ENCODE results near the gene LRBA. TPM values are rescaled to one million over a fixed set of nuclear protein-coding genes. Genes with fewer than 3 reads are reported as not detected.

The LRBA gene
- total and polyA plus RNA-seq, 4 donors: 11.8 to 149 (median 34.2) TPM

DNA sequence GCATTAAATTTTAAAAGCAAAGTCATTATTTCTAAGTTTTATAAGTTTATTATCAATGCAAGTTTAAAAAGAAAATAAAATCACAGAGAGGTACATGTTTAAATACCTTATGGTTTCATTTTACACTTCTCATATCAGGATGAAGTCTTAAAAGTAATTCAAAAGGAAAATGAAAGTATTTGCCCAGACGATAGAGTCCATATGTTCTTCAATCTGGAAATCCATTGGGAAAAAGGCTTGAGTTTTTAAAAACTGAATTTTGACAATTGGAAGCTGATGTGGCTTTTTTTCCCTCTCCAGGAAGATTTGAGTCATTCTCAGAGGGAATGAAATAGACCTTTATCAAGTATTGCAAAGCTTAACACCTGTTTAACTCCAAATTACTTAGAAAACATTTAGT, 396.0 kb downstream of the LRBA start:
- no peak overlapping the region for H3K27ac ChIP-seq (ENCODE audit: low read depth in 1 of 2, low read length in 1 of 2)
- H3K9me3 ChIP-seq (ENCODE audit: control insufficient read depth in 4 of 4, insufficient read depth in 3 of 4, low read length in 3 of 4): no peaks in the 10 kb centered on the region
- no peak for ATAC-seq (ENCODE audit: insufficient read depth, low FRiP score)
- peak overlapping the region in 1 of 2 donors; percentile 28 for H3K9ac ChIP-seq (ENCODE audit: insufficient read depth in 1 of 2, low read length in 2 of 2)
- peaks cover 0 to 10% (median 0%) of the 10 kb centered on the region in 5 donors for H3K4me1 ChIP-seq (ENCODE audit: control insufficient read depth in 5 of 5, insufficient read depth in 5 of 5, low read length in 5 of 5)
- TF ChIP-seq, protein P1, sequence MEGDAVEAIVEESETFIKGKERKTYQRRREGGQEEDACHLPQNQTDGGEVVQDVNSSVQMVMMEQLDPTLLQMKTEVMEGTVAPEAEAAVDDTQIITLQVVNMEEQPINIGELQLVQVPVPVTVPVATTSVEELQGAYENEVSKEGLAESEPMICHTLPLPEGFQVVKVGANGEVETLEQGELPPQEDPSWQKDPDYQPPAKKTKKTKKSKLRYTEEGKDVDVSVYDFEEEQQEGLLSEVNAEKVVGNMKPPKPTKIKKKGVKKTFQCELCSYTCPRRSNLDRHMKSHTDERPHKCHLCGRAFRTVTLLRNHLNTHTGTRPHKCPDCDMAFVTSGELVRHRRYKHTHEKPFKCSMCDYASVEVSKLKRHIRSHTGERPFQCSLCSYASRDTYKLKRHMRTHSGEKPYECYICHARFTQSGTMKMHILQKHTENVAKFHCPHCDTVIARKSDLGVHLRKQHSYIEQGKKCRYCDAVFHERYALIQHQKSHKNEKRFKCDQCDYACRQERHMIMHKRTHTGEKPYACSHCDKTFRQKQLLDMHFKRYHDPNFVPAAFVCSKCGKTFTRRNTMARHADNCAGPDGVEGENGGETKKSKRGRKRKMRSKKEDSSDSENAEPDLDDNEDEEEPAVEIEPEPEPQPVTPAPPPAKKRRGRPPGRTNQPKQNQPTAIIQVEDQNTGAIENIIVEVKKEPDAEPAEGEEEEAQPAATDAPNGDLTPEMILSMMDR (IDR thresholded peaks at IDR 0.05; ENCODE audit: control extremely low read depth, extremely low read depth): no peak
- 33 to 41% methylated on average over 1 of the region's 1 CpG for WGBS, 2 donors
- H3K36me3 ChIP-seq (ENCODE audit: control insufficient read depth in 4 of 4, insufficient read depth in 4 of 4, low read length in 4 of 4): no peaks in the 10 kb centered on the region
- H3K27me3 ChIP-seq (ENCODE audit: control insufficient read depth in 3 of 3, insufficient read depth in 3 of 3, low read length in 2 of 3): no peaks in the 10 kb centered on the region
- peak in 2 of 3 donors; percentile 14 to 31 for DNase-seq
- H3K4me3 ChIP-seq: no peak overlapping the region

DNA sequence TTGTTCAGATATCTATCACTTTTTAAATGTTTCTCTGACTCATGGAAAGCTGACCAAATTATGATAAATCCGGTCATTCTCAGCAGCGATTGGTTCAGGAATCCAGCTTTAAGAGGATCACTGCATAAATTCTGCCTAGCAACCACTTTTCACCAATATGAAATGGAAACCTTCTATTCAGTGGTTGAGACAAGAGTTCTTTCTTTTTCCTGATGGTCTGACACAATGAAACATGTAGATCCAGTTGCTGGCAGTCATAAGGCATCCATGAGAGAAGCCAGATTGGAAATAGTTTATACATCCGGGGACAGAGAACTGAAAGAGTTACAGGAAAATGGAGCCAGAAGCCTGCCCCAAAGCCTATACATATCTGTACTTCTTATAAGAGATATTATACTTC, 406.0 kb downstream of the LRBA start:
- Histone ChIP-seq H3K9me3 (ENCODE audit: control insufficient read depth in 4 of 4, insufficient read depth in 3 of 4, low read length in 3 of 4) (no peaks in the 10 kb centered on the region), H3K4me3 (no peak overlapping the region), H3K27ac (ENCODE audit: low read depth in 1 of 2, low read length in 1 of 2) (no peak overlapping the region), H3K4me1 (ENCODE audit: control insufficient read depth in 5 of 5, insufficient read depth in 5 of 5, low read length in 5 of 5) (no peaks in the 10 kb centered on the region), H3K9ac (ENCODE audit: insufficient read depth in 1 of 2, low read length in 2 of 2) (no peak overlapping the region), H3K27me3 (ENCODE audit: control insufficient read depth in 3 of 3, insufficient read depth in 3 of 3, low read length in 2 of 3) (no peaks in the 10 kb centered on the region), H3K36me3 (ENCODE audit: control insufficient read depth in 4 of 4, insufficient read depth in 4 of 4, low read length in 4 of 4) (no peaks in the 10 kb centered on the region)
- ATAC-seq (ENCODE audit: insufficient read depth, low FRiP score): no peak
- DNase-seq: no peak
- 93 to 96% methylated on average over 3 of the region's 3 CpGs for WGBS, 2 donors
- TF ChIP-seq, protein P1 (IDR thresholded peaks at IDR 0.05; ENCODE audit: control extremely low read depth, extremely low read depth): no peak

DNA sequence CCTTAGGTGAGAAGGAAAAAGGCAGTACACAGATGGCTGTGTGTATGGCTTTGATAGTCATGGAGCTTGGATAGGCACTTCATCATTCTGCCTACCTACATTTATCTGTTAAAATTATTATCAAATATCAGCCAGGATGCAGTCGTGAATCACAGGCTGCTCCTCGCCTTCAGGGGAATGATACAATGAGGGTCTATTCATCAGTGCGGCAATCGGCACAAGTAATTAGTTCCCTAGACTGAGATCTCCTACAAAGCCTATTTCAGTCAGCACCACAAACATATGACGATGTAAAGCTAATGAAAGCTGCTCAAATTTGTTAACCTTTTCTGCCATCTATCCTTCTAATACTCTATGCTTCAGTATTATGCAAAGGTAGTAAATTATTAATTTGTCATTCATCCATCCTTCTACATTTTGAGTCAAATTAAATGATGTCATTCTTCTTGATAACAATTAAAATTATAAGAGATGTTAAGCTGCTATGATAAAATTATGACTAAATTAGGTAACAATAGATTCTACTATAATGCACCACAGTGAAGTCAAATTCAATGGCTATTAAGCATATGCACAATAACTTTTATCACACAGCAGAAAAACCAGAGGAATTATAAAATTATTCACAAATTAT, 414.2 kb downstream of the LRBA start:
- 92 to 93% methylated on average over 5 of the region's 5 CpGs for WGBS, 2 donors
- DNase-seq (no peak), ATAC-seq (ENCODE audit: insufficient read depth, low FRiP score) (no peak)
- Histone ChIP-seq H3K9me3 (ENCODE audit: control insufficient read depth in 4 of 4, insufficient read depth in 3 of 4, low read length in 3 of 4) (no peaks in the 10 kb centered on the region), H3K36me3 (ENCODE audit: control insufficient read depth in 4 of 4, insufficient read depth in 4 of 4, low read length in 4 of 4) (peaks cover 0 to 9% (median 3%) of the 10 kb centered on the region in 4 donors), H3K9ac (ENCODE audit: insufficient read depth in 1 of 2, low read length in 2 of 2) (no peak overlapping the region), H3K27me3 (ENCODE audit: control insufficient read depth in 3 of 3, insufficient read depth in 3 of 3, low read length in 2 of 3) (no peaks in the 10 kb centered on the region), H3K4me3 (no peak overlapping the region), H3K4me1 (ENCODE audit: control insufficient read depth in 5 of 5, insufficient read depth in 5 of 5, low read length in 5 of 5) (no peaks in the 10 kb centered on the region), H3K27ac (ENCODE audit: low read depth in 1 of 2, low read length in 1 of 2) (no peak overlapping the region)
- TF ChIP-seq, protein P1 (IDR thresholded peaks at IDR 0.05; ENCODE audit: control extremely low read depth, extremely low read depth): no peak

DNA sequence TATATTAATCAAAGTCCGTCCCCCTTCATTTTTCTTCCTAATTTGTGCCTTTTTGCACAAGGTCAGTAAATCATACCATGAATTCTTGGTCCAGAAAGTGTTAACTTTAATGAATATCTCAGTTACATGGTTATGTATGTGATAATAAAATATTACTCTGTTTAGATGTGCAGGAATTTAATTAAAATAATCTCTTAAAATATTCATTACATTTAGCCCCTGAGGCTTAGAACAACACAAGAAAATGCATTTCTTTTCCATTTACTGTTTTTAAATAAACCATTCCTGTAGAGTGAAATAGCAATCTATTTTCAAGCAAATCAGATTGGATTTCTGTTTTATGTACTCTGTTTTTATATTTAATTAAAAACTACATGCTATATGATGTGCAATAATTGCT, 415.5 kb downstream of the LRBA start:
- Histone ChIP-seq H3K4me3 (no peak overlapping the region), H3K27me3 (ENCODE audit: control insufficient read depth in 3 of 3, insufficient read depth in 3 of 3, low read length in 2 of 3) (no peaks in the 10 kb centered on the region)

More for the DNA sequence above, 415.5 kb downstream of the LRBA start:
- Histone ChIP-seq H3K9ac (ENCODE audit: insufficient read depth in 1 of 2, low read length in 2 of 2) (no peak overlapping the region), H3K9me3 (ENCODE audit: control insufficient read depth in 4 of 4, insufficient read depth in 3 of 4, low read length in 3 of 4) (no peaks in the 10 kb centered on the region), H3K4me1 (ENCODE audit: control insufficient read depth in 5 of 5, insufficient read depth in 5 of 5, low read length in 5 of 5) (no peaks in the 10 kb centered on the region), H3K36me3 (ENCODE audit: control insufficient read depth in 4 of 4, insufficient read depth in 4 of 4, low read length in 4 of 4) (peaks cover 0 to 9% (median 3%) of the 10 kb centered on the region in 4 donors), H3K27ac (ENCODE audit: low read depth in 1 of 2, low read length in 1 of 2) (no peak overlapping the region)
- DNase-seq (no peak), ATAC-seq (ENCODE audit: insufficient read depth, low FRiP score) (no peak)
- 97 to 99% methylated on average over 1 of the region's 1 CpG for WGBS, 2 donors
- TF ChIP-seq, protein P1 (IDR thresholded peaks at IDR 0.05; ENCODE audit: control extremely low read depth, extremely low read depth): no peak
